AG09309 (cell line): ENCODE measurements around the gene ZSCAN25.
"Not testable (repeated sequence)": the region's sequence is repeated elsewhere in the genome, so short reads cannot be mapped to it uniquely, and the experiment has no call there.

Experiments
- DNase-seq: peaks from one replicate; pipeline ENCODE4 v3.0.0-alpha.2; 2010; ENCODE audit warnings: low read depth
- H3K4me3 ChIP-seq: 2 replicates; pipeline ENCODE4 v1.5.1; 2011; ENCODE audit warnings: mild to moderate bottlenecking, low read depth, low read length, moderate library complexity; ENCODE audit not compliant: control insufficient read depth
- CTCF ChIP-seq: IDR thresholded peaks from 2 replicates; pipeline ENCODE4 v1.5.1; 2011; ENCODE audit warnings: mild to moderate bottlenecking, low read depth, low read length, inconsistent platforms; ENCODE audit not compliant: insufficient read depth, control insufficient read depth; ENCODE audit errors: missing control alignments

ZSCAN25 gene

DNA sequence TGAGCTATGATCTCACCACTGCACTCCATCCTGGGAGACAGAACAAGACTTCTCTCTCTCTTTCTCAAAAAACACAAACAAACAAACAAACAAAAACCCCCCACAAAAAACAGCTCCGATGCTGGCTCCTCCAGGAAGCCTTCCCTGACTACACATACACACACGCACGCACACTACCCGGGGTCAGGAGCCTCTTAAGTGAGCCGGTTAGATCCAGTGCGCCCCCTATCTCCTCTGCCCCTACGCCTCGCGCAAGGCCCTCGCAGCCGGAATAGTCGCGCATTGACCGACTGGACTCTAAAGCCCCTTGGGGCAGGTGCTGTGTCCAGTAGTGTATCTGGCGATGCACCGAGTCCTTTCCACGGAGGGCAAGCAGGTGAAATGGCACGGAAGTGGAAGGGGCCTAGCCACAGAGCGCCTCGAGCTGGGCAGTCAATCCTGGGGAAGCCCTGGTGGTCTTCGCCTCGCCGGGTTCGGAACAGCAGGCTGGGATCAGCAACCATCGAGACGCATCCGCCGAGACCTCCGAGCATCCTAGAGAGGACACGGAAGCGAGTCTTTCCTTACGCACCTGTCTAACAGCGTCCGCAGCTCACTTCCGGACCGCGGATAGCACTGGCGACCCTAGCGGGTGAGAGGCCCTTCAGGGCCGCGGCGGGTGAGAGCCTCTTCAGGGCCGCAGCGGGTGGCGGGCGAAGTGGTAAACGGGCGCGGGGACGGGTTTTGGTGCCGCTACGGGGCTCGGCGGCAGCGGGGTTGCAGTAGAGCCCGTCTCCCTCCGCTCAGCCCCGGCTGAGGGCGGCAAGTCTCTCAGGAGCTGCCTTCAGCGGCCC is at the start of gene ZSCAN25:
TSS of gene ZSCAN25 (plus strand) at position 588 of the 833 bp plus-strand sequence. CDS start 2,661 bp downstream, outside the sequence.
- DNase-seq: peak; percentile 71

GRCh38 chr7:99568770-99569169 is 48.0 kb upstream of the ZSCAN25 start:
- H3K4me3 ChIP-seq, DNase-seq: not testable (repeated sequence)

More for the DNA sequence above, at the start of gene ZSCAN25:
- H3K4me3 ChIP-seq: peak within 1 kb of the TSS; percentile 83
- peak; percentile 43 for TF ChIP-seq CTCF

GRCh38 chr7:99571768-99572167 is 45.0 kb upstream of the ZSCAN25 start:
- no peak for DNase-seq
- TF ChIP-seq CTCF: no peak

DNA sequence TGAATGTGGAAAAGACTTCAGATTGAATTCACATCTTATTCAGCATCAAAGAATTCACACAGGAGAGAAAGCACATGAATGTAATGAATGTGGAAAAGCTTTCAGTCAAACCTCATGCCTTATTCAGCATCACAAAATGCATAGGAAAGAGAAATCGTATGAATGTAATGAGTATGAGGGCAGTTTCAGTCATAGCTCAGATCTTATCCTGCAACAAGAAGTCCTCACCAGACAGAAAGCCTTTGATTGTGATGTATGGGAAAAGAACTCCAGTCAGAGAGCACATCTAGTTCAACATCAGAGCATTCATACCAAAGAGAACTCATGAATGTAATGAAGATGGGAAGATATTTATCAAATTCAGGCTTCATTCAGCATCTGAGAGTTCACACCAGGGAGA is 43.5 kb upstream of the ZSCAN25 start:
- no peak for DNase-seq
- no peak for TF ChIP-seq CTCF
- H3K4me3 ChIP-seq: no peak overlapping the region

More at GRCh38 chr7:99571768-99572167, 45.0 kb upstream of the ZSCAN25 start:
- no peak overlapping the region for H3K4me3 ChIP-seq

- no peak for DNase-seq
- TF ChIP-seq CTCF: no peak
- H3K4me3 ChIP-seq: no peak overlapping the region
These were observed 40.5 kb upstream of the ZSCAN25 start for GRCh38 chr7:99576251-99576650.

- DNase-seq: no peak
- peak overlapping the region; percentile 64 for H3K4me3 ChIP-seq
- TF ChIP-seq CTCF: no peak
These were observed 37.3 kb upstream of the ZSCAN25 start for GRCh38 chr7:99579281-99579955.

DNA sequence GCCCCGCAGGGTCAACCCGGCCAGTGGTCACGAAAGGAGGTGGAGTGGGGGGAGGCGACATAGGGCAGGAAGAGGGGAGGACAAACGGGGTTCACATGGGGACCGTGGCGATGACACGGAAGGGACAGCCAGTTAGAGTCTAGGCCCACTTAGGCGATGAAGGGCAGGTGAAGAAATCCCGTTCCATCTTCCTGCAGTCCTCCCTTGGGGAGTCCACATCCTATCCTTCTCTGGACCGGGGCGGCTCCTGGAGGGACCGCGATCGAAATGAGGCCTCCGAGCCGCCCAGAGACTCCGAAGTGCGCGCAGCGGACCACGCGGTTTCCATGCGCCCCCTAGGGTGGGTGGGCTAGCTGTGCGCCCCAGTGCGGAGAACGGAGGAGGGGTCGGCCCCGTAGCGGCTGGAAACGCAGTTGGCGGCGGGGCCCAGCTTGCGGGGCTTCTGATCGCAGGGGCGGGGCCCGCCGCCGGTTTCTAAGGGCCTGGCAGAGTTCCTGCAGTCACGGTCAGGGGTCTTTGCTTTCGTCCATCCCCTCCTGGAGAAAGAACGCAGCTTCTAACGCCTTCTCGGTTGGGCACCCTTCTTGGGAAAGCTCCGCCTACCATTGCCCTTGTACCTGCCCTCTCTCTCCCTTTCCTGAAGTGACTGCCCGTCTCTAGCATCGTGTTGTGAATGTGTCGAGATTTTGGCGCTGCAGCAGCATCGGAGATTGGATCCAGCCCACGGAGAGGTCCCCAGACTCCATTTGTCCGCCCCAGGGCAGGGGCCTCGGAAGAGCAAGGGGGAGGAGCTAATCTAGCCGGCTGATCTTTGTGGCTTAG is 36.6 kb upstream of the ZSCAN25 start:
- peak; percentile 47 for TF ChIP-seq CTCF
- H3K4me3 ChIP-seq: peak overlapping the region; percentile 64
- no peak for DNase-seq

DNA sequence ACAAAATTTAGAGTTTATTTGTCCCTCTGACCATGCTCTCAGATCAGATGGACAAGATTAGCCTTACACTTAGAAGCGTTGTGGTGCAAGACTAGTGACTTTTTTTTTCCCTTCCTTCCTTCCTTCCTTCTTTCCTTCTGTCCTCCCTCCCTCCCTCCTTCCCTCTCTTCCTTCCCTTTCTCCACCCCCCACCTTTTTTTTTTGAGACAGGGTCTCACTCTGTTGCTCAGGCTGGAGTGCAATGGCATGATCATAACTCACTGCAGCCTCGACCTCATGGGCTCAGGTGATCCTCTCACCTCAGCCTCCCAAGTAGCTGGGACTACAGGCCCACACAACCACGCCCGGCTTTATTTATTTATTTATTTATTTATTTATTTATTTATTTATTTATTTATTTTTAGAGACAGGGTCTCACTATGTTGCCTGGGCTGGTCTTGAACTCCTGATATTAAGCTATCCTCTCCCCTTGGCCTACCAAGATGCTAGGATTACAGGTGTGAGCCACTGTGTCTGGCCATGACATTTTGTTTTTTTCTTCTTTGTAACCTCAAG is 35.9 kb upstream of the ZSCAN25 start:
- peak overlapping the region; percentile 64 for H3K4me3 ChIP-seq

More for the DNA sequence above, 35.9 kb upstream of the ZSCAN25 start:
- DNase-seq: not testable (repeated sequence)
